ENCODE results near the gene DOK6. TPM values are rescaled to one million over a fixed set of nuclear protein-coding genes. Genes with fewer than 3 reads are reported as not detected.

The DOK6 gene
- total RNA-seq, 2 experiments from 2014 or later = not detected

DNA sequence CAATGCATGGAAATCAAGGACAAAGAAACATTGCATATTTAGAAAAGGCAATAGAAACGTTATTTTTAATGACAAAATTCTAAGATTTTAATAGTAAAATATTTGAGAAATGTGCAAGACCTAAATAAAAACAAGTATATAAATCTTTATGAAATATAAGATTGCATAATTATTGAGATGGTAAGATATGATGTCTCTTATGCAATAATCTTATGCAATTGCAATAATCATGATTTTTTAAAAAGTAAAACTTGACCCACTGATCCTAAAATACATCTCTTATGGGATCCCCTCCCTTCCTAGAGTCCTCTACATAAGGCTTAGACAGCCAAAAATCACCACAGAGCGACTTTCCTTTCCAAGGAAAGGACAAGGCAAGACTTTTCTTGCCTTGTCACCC lies 249.0 kb downstream of the DOK6 start:
- ChIA-PET POLR2A (no interaction called here), CTCF (no interaction called here)
- Mint-ChIP-seq H3K27me3 (peaks cover 38% of the 10 kb centered on the region), H3K27ac (no peak overlapping the region), H3K4me3 (no peak overlapping the region), H3K36me3 (ENCODE audit: low read depth) (no peaks in the 10 kb centered on the region), H3K4me1 (ENCODE audit: low read depth) (no peaks in the 10 kb centered on the region), H3K9me3 (no peaks in the 10 kb centered on the region)
- intact Hi-C loops (cut with DNase I, micrococcal nuclease) = no loop called here
- Histone ChIP-seq H3K27me3 (ENCODE audit: control insufficient read depth in 1 of 2, insufficient read depth in 2 of 2, low read length in 2 of 2) (peaks cover 3 to 9% of the 10 kb centered on the region in 2 experiments), H3K4me3 (ENCODE audit: low read length) (no peak overlapping the region), H3K27ac (ENCODE audit: low read depth in 1 of 2, low read length in 2 of 2) (no peak overlapping the region), H3K4me1 (ENCODE audit: insufficient read depth, low read length) (no peaks in the 10 kb centered on the region), H3K36me3 (ENCODE audit: insufficient read depth, low read length) (no peaks in the 10 kb centered on the region), H3K9me3 (ENCODE audit: control insufficient read depth in 1 of 2, insufficient read depth in 1 of 2, low read length in 2 of 2) (no peaks in the 10 kb centered on the region)
- DNase-seq (no peak), ATAC-seq (ENCODE audit: poor library complexity) (no peak)
- TF ChIP-seq, protein P1, sequence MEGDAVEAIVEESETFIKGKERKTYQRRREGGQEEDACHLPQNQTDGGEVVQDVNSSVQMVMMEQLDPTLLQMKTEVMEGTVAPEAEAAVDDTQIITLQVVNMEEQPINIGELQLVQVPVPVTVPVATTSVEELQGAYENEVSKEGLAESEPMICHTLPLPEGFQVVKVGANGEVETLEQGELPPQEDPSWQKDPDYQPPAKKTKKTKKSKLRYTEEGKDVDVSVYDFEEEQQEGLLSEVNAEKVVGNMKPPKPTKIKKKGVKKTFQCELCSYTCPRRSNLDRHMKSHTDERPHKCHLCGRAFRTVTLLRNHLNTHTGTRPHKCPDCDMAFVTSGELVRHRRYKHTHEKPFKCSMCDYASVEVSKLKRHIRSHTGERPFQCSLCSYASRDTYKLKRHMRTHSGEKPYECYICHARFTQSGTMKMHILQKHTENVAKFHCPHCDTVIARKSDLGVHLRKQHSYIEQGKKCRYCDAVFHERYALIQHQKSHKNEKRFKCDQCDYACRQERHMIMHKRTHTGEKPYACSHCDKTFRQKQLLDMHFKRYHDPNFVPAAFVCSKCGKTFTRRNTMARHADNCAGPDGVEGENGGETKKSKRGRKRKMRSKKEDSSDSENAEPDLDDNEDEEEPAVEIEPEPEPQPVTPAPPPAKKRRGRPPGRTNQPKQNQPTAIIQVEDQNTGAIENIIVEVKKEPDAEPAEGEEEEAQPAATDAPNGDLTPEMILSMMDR (IDR thresholded peaks at IDR 0.05) = no peak

DNA sequence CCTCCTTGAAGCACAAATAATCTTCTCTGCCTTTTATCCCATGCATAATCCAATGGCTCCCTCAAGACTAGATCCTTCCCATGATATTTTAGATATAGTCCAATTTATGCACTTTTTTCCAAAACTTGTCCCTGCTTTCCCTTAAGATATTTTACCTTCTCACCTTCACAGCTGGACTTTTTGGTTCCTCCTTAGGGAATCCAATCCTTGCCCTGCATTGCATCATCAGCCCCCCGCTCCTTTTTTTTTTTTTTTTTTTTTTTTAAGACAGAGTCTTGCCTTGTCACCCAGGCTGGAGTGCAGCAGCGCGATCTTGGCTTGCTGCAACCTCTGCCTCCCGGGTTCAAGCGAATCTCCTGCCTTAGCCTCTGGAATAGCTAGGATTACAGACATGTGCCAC lies 250.6 kb downstream of the DOK6 start:
- H3K27ac Mint-ChIP-seq = no peak overlapping the region
- ChIA-PET POLR2A (interaction anchor here (0.7 kb wide), 1 partner anchor 62 kb away, joined by 4 read pairs; no protein-coding TSS in a partner anchor), CTCF (no interaction called here)
- Histone ChIP-seq H3K4me3 (ENCODE audit: low read length) (no peak overlapping the region), H3K36me3 (ENCODE audit: insufficient read depth, low read length) (no peaks in the 10 kb centered on the region), H3K4me1 (ENCODE audit: insufficient read depth, low read length) (no peaks in the 10 kb centered on the region), H3K27me3 (ENCODE audit: control insufficient read depth in 1 of 2, insufficient read depth in 2 of 2, low read length in 2 of 2) (peaks cover 3 to 9% of the 10 kb centered on the region in 2 experiments), H3K9me3 (ENCODE audit: control insufficient read depth in 1 of 2, insufficient read depth in 1 of 2, low read length in 2 of 2) (no peaks in the 10 kb centered on the region), H3K27ac (ENCODE audit: low read depth in 1 of 2, low read length in 2 of 2) (no peak overlapping the region)
- H3K27me3 Mint-ChIP-seq = peaks cover 38% of the 10 kb centered on the region
- ATAC-seq (ENCODE audit: poor library complexity) = no peak
- H3K4me3 Mint-ChIP-seq = no peak overlapping the region
- TF ChIP-seq, protein P1 (IDR thresholded peaks at IDR 0.05) = no peak
- intact Hi-C loops (cut with DNase I, micrococcal nuclease) = no loop called here
- no peaks in the 10 kb centered on the region for H3K9me3 Mint-ChIP-seq
- DNase-seq = no peak
- H3K36me3 Mint-ChIP-seq (ENCODE audit: low read depth) = no peaks in the 10 kb centered on the region
- H3K4me1 Mint-ChIP-seq (ENCODE audit: low read depth) = no peaks in the 10 kb centered on the region

GRCh38 chr18:69655816-69656215 lies 255.1 kb downstream of the DOK6 start:
- no peaks in the 10 kb centered on the region for H3K4me1 Mint-ChIP-seq (ENCODE audit: low read depth)
- H3K4me3 Mint-ChIP-seq = no peak overlapping the region
- H3K9me3 ChIP-seq (ENCODE audit: control insufficient read depth in 1 of 2, insufficient read depth in 1 of 2, low read length in 2 of 2) = no peaks in the 10 kb centered on the region
- no peaks in the 10 kb centered on the region for H3K36me3 Mint-ChIP-seq (ENCODE audit: low read depth)
- TF ChIP-seq, protein P1 (IDR thresholded peaks at IDR 0.05) = no peak
- DNase-seq = no peak
- no peak overlapping the region for H3K4me3 ChIP-seq (ENCODE audit: low read length)
- H3K27me3 Mint-ChIP-seq = peaks cover 28% of the 10 kb centered on the region
- no peaks in the 10 kb centered on the region for H3K9me3 Mint-ChIP-seq
- ChIA-PET POLR2A (no interaction called here), CTCF (no interaction called here)
- H3K27ac Mint-ChIP-seq = no peak overlapping the region
- H3K36me3 ChIP-seq (ENCODE audit: insufficient read depth, low read length) = no peaks in the 10 kb centered on the region
- ATAC-seq (ENCODE audit: poor library complexity) = no peak
- no peak overlapping the region for H3K27ac ChIP-seq (ENCODE audit: low read depth in 1 of 2, low read length in 2 of 2)
- intact Hi-C loops (cut with DNase I, micrococcal nuclease) = no loop called here
- H3K27me3 ChIP-seq (ENCODE audit: control insufficient read depth in 1 of 2, insufficient read depth in 2 of 2, low read length in 2 of 2) = no peaks in the 10 kb centered on the region
- H3K4me1 ChIP-seq (ENCODE audit: insufficient read depth, low read length) = no peaks in the 10 kb centered on the region

Data from CD4-positive, alpha-beta T cell (primary cell).